Osteocyte (in vitro differentiated cells): ENCODE results near the gene BRD8. TPM values are rescaled to one million over a fixed set of nuclear protein-coding genes. Genes with fewer than 3 reads are reported as not detected.

Experiments
- DNase-seq: peaks from one replicate; pipeline ENCODE4 v3.0.0; 2021; ENCODE audit warnings: mixed read lengths; ENCODE audit not compliant: unreplicated experiment; ENCODE audit errors: extremely low spot score
- H3K27ac Mint-ChIP-seq: one replicate; pipeline ENCODE4 v1.8.0; 2021; ENCODE audit warnings: mild to moderate bottlenecking, mixed read lengths; ENCODE audit not compliant: unreplicated experiment
- H3K27me3 Mint-ChIP-seq: one replicate; pipeline ENCODE4 v1.8.0; 2021; ENCODE audit warnings: mixed read lengths; ENCODE audit not compliant: unreplicated experiment
- H3K36me3 Mint-ChIP-seq: one replicate; pipeline ENCODE4 v1.8.0; 2021; ENCODE audit warnings: mixed read lengths; ENCODE audit not compliant: unreplicated experiment
- H3K4me1 Mint-ChIP-seq: one replicate; pipeline ENCODE4 v1.8.0; 2021; ENCODE audit warnings: mixed read lengths; ENCODE audit not compliant: unreplicated experiment
- H3K4me3 Mint-ChIP-seq: one replicate; pipeline ENCODE4 v1.8.0; 2021; ENCODE audit warnings: mild to moderate bottlenecking, moderate library complexity, mixed read lengths; ENCODE audit not compliant: unreplicated experiment
- H3K9me3 Mint-ChIP-seq: one replicate; pipeline ENCODE4 v1.8.0; 2021; ENCODE audit warnings: mixed read lengths; ENCODE audit not compliant: unreplicated experiment
- total RNA-seq: library from RNA; stranded (reverse); gene quantifications from 2 replicates; pipeline ENCODE4 v1.2.1, GENCODE V29; 2021
- TF ChIP-seq, protein P1 (sequence below): fragments of 200-600 bp; sonication (generic); IDR thresholded peaks from 2 replicates; pipeline ENCODE4 v1.5.0; 2021; ENCODE audit warnings: antibody characterized with exemption, mild to moderate bottlenecking, moderate library complexity

Gene BRD8
- total RNA-seq, 1 donor from 2014 or later, result 68.3 TPM

GRCh38 chr5:138138949-138139780, 39.3 kb downstream of the BRD8 start, which contains the start of gene NME5:
Gene NME5 (minus strand): TSS chr5:138139428. CDS start chr5:138138780, 648 bp downstream.
- Mint-ChIP-seq H3K9me3 (no peaks in the 10 kb centered on the region), H3K4me1 (peaks cover 4% of the 10 kb centered on the region), H3K27me3 (peaks cover 6% of the 10 kb centered on the region), H3K27ac (no peak within 1 kb of the TSS), H3K4me3 (peak within 1 kb of the TSS; percentile 80), H3K36me3 (no peaks in the 10 kb centered on the region)
- TF ChIP-seq, protein P1, sequence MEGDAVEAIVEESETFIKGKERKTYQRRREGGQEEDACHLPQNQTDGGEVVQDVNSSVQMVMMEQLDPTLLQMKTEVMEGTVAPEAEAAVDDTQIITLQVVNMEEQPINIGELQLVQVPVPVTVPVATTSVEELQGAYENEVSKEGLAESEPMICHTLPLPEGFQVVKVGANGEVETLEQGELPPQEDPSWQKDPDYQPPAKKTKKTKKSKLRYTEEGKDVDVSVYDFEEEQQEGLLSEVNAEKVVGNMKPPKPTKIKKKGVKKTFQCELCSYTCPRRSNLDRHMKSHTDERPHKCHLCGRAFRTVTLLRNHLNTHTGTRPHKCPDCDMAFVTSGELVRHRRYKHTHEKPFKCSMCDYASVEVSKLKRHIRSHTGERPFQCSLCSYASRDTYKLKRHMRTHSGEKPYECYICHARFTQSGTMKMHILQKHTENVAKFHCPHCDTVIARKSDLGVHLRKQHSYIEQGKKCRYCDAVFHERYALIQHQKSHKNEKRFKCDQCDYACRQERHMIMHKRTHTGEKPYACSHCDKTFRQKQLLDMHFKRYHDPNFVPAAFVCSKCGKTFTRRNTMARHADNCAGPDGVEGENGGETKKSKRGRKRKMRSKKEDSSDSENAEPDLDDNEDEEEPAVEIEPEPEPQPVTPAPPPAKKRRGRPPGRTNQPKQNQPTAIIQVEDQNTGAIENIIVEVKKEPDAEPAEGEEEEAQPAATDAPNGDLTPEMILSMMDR, result no peak
- peak; percentile 86 for DNase-seq

- Mint-ChIP-seq H3K4me3 (no peak overlapping the region), H3K9me3 (no peaks in the 10 kb centered on the region), H3K27me3 (peaks cover 23% of the 10 kb centered on the region), H3K4me1 (peaks cover 4% of the 10 kb centered on the region), H3K36me3 (no peaks in the 10 kb centered on the region), H3K27ac (no peak overlapping the region)
- TF ChIP-seq, protein P1, result no peak
- no peak for DNase-seq
Observed at GRCh38 chr5:138132543-138132942, 45.9 kb downstream of the BRD8 start.

DNA sequence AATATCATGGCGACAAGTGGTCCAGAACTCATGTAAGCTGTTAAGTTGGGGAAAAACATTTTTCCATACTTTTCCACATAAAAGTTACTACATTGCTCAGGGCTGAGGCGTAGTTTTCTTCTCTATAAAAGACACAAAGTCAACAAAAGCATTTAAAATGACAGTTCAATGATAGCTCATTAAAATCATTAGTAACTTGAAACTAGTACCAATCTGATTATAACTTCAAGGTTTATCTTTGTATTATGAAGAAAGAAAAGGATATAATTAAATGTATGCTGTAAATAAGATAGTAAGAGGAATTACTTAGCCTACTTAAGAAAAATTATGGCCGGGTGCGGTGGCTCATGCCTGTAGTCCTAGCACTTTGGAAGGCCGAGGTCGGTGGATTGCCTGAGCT, 49.1 kb downstream of the BRD8 start:
- TF ChIP-seq, protein P1, result no peak
- H3K27ac Mint-ChIP-seq, result no peak overlapping the region
- peaks cover 4% of the 10 kb centered on the region for H3K4me1 Mint-ChIP-seq
- H3K27me3 Mint-ChIP-seq, result peaks cover 19% of the 10 kb centered on the region
- no peaks in the 10 kb centered on the region for H3K9me3 Mint-ChIP-seq
- no peaks in the 10 kb centered on the region for H3K36me3 Mint-ChIP-seq
- DNase-seq, result no peak
- H3K4me3 Mint-ChIP-seq, result no peak overlapping the region

GRCh38 chr5:138128334-138128733, 50.1 kb downstream of the BRD8 start:
- H3K9me3 Mint-ChIP-seq, result no peaks in the 10 kb centered on the region
- peaks cover 19% of the 10 kb centered on the region for H3K27me3 Mint-ChIP-seq
- no peak for DNase-seq
- H3K4me1 Mint-ChIP-seq, result peaks cover 2% of the 10 kb centered on the region
- H3K36me3 Mint-ChIP-seq, result no peaks in the 10 kb centered on the region
- TF ChIP-seq, protein P1, result no peak
- no peak overlapping the region for H3K27ac Mint-ChIP-seq
- no peak overlapping the region for H3K4me3 Mint-ChIP-seq

- Mint-ChIP-seq H3K36me3 (no peaks in the 10 kb centered on the region), H3K9me3 (no peaks in the 10 kb centered on the region), H3K4me1 (peaks cover 2% of the 10 kb centered on the region), H3K27ac (no peak overlapping the region), H3K27me3 (peaks cover 15% of the 10 kb centered on the region), H3K4me3 (no peak overlapping the region)
- no peak for DNase-seq
- TF ChIP-seq, protein P1, result no peak
Observed at GRCh38 chr5:138115254-138115653, 63.2 kb downstream of the BRD8 start.
